ENCODE data around the gene HOXA5. TPM values are rescaled to one million over a fixed set of nuclear protein-coding genes. Genes with fewer than 3 reads are reported as not detected.

The HOXA5 gene
- total RNA-seq, 1 experiment from 2014 or later = 53.0 TPM

GRCh38 chr7:27163288-27164044, 20.0 kb upstream of the HOXA5 start:
- peak; percentile 46 for DNase-seq (ENCODE audit: low read depth)
- in situ Hi-C loops (cut with HindIII; ENCODE audit: low pct_unique_long_range_greater_than_20kb, low sequenced_read_pairs) = loop anchor here (5.0 kb wide), 1 partner anchor 36 kb away; no protein-coding TSS in a partner anchor

- in situ Hi-C loops (cut with HindIII; ENCODE audit: low pct_unique_long_range_greater_than_20kb, low sequenced_read_pairs) = loop anchor here (5.0 kb wide), 1 partner anchor 35 kb away; no protein-coding TSS in a partner anchor
- DNase-seq (ENCODE audit: low read depth) = peak; percentile 45
Observed at GRCh38 chr7:27162561-27163287, 19.2 kb upstream of the HOXA5 start.

DNA sequence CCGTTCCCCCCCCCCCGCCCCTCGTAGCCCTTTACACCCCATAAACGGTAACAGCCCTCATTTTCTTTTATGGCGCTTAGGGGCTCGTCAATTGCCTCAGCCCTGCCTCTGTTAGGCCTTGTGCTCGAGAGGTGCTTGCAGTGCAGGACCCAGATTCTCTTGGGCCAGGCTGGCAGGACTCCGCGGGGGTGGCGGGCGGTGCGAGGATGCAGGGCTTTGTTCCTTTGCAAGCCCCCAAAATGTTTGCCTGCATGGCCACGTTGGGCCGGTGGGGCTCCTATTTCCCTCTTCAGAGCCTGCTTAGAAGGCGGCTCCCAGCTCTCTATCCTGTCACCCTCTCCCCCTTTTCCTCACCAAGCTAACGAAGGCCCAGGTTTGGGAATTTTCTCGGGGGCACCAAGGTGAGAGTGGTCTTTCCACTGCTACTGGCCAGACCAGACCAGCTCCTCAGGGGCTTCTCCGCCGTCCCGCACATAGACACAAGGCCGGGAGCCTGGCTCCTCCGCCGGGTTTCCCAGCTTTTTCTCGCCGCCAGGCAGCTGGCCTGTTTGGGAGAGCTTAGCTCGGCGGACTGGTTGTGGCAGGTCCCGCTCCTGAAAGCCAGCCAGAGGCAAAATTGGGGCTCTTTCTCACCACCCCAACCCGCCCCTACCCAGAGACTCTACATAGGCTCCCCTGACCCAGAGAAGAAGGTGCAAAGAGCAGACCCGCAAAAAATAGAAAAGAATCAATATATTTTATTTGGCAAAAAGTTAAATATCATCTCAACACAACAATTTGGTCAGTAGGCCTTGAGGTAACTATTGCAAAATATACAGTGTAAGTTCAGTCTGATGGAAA, 18.5 kb upstream of the HOXA5 start:
- in situ Hi-C loops (cut with HindIII; ENCODE audit: low pct_unique_long_range_greater_than_20kb, low sequenced_read_pairs) = loop anchor here (5.0 kb wide), 1 partner anchor 35 kb away; no protein-coding TSS in a partner anchor

GRCh38 chr7:27161214-27161720, 17.8 kb upstream of the HOXA5 start:
- no peak for DNase-seq (ENCODE audit: low read depth)
- in situ Hi-C loops (cut with HindIII; ENCODE audit: low pct_unique_long_range_greater_than_20kb, low sequenced_read_pairs) = loop anchor here (5.0 kb wide), 1 partner anchor 34 kb away; no protein-coding TSS in a partner anchor

More for the DNA sequence above, 18.5 kb upstream of the HOXA5 start:
- DNase-seq (ENCODE audit: low read depth) = peak; percentile 62

DNA sequence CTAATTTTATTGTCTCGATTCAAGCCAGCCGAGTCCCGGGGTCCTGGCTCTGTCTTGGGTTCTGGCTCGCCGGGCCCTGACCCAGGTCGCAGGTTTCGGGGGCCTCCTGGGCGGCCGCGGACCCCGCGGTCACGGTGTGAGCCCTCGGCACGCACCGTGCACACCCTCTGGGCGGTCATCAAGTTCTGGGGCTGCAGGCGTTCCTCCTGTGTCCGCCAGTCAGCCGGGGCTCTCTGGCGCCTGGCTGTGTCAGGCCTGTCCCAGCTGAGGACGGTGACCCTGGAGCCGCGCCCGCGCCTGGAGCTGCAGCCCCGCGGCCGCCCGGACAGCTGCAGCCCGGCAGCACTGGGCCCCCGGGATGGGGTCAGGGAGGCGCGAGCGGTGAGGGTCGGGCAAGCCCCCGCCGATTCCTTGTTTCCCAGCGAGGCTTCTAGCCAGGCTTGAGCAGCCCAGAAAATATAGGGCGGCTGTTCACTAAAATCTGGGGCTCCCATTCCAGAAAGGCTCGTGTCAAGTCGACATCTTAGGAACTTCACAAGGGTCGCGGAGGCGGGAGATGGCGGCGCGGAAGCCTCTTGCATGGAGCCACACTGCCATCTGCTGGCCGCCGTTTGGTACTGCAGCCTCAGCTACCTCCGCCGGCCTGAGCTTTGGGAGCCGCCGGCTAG, 17.2 kb upstream of the HOXA5 start:
- DNase-seq (ENCODE audit: low read depth) = peak; percentile 84
- in situ Hi-C loops (cut with HindIII; ENCODE audit: low pct_unique_long_range_greater_than_20kb, low sequenced_read_pairs) = loop anchor here (5.0 kb wide), 1 partner anchor 33 kb away; no protein-coding TSS in a partner anchor

GRCh38 chr7:27160145-27160545, 16.7 kb upstream of the HOXA5 start:
- peak; percentile 22 for DNase-seq (ENCODE audit: low read depth)
- in situ Hi-C loops (cut with HindIII; ENCODE audit: low pct_unique_long_range_greater_than_20kb, low sequenced_read_pairs) = loop anchor here (5.0 kb wide), 1 partner anchor 33 kb away; no protein-coding TSS in a partner anchor

- in situ Hi-C loops (cut with HindIII; ENCODE audit: low pct_unique_long_range_greater_than_20kb, low sequenced_read_pairs) = loop anchor here (5.0 kb wide), 1 partner anchor 32 kb away; no protein-coding TSS in a partner anchor
Observed at GRCh38 chr7:27159266-27160144, 16.0 kb upstream of the HOXA5 start.

GRCh38 chr7:27158436-27159265, 15.2 kb upstream of the HOXA5 start:
- DNase-seq (ENCODE audit: low read depth) = no peak
- in situ Hi-C loops (cut with HindIII; ENCODE audit: low pct_unique_long_range_greater_than_20kb, low sequenced_read_pairs) = no loop called here

More at GRCh38 chr7:27159266-27160144, 16.0 kb upstream of the HOXA5 start:
- DNase-seq (ENCODE audit: low read depth) = no peak

DNA sequence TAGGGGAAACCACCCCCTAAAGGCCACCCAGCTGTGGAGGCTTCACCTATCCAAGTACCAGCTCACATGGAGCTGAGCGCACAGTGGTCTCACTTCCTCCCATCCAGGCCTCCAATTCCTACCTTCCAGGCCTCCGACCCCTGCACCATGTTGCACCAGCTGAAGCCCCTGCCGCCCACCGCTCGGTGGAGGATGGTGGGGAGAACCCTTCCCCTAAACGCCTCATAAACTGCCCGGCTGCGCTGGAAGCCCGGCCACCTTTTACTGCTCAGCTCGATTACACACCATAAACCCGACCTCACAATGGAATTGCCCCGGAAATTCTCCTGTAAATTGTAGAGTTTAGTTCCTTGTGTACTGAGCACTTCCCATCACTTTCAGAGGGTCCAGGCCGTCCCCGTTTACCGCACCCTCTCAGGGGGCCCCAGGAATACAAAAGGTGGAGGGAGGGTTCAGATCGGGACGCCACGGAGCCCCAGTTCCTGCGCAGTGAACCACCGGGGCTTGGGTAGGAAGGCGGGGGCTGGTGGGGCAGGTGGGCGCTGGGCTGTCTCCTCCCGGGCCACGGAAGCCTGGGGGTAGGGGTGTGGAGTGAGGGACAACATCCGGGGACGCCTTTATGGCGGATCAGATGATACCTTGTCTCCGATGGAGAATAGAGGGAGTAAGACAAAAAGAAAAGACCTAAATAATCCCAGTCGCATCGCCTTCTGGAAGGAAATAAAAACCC, 14.4 kb upstream of the HOXA5 start:
- DNase-seq (ENCODE audit: low read depth) = no peak
- in situ Hi-C loops (cut with HindIII; ENCODE audit: low pct_unique_long_range_greater_than_20kb, low sequenced_read_pairs) = no loop called here

DNA sequence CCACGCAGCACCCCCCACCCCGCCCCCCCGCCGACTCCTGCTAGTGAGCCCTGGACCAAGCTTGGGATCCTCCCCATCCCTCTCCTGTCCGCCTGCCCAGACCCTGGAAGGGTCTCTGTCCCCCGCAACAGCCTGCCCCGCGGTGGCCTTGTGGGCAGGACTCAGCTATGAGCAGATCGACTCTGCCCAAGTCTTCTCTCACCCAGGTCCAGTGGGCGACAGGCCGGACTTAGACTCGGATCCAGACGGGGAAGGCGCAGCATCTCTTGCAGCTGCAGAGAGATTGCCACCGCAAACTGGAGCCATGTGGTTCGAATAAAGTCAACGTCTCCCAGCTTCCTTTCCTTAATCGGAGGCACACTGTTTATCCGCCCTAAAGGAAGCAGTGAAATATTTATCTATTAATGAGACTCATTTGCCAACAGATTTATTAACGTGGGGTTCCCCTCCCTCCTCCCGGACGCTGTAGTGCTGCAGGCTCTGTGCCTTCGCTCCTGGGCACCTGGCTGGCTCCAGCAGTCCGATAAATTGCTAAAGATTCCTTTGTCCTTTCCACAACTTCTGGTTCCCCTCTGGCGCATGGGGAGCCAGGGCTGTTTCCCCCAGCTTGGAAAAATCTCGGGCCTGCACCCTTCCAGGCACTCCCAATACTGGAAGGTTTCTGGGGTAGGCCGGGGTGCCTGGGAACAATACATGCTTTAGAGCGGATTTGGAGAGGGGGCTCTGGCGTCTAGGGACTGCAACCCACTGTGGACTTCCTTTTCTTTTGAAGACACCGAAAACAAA, 13.6 kb upstream of the HOXA5 start:
- in situ Hi-C loops (cut with HindIII; ENCODE audit: low pct_unique_long_range_greater_than_20kb, low sequenced_read_pairs) = no loop called here
- no peak for DNase-seq (ENCODE audit: low read depth)

GRCh38 chr7:27156508-27156898, 13.0 kb upstream of the HOXA5 start, which contains the start of gene HOXA7:
Gene HOXA7 (minus strand): TSS chr7:27156675. CDS start chr7:27156545, 130 bp downstream.
- DNase-seq (ENCODE audit: low read depth) = peak; percentile 53

GRCh38 chr7:27155816-27156507, 12.5 kb upstream of the HOXA5 start:
- DNase-seq (ENCODE audit: low read depth) = peak; percentile 54
- in situ Hi-C loops (cut with HindIII; ENCODE audit: low pct_unique_long_range_greater_than_20kb, low sequenced_read_pairs) = no loop called here

More at GRCh38 chr7:27156508-27156898, 13.0 kb upstream of the HOXA5 start, which contains the start of gene HOXA7:
- in situ Hi-C loops (cut with HindIII; ENCODE audit: low pct_unique_long_range_greater_than_20kb, low sequenced_read_pairs) = no loop called here

DNA sequence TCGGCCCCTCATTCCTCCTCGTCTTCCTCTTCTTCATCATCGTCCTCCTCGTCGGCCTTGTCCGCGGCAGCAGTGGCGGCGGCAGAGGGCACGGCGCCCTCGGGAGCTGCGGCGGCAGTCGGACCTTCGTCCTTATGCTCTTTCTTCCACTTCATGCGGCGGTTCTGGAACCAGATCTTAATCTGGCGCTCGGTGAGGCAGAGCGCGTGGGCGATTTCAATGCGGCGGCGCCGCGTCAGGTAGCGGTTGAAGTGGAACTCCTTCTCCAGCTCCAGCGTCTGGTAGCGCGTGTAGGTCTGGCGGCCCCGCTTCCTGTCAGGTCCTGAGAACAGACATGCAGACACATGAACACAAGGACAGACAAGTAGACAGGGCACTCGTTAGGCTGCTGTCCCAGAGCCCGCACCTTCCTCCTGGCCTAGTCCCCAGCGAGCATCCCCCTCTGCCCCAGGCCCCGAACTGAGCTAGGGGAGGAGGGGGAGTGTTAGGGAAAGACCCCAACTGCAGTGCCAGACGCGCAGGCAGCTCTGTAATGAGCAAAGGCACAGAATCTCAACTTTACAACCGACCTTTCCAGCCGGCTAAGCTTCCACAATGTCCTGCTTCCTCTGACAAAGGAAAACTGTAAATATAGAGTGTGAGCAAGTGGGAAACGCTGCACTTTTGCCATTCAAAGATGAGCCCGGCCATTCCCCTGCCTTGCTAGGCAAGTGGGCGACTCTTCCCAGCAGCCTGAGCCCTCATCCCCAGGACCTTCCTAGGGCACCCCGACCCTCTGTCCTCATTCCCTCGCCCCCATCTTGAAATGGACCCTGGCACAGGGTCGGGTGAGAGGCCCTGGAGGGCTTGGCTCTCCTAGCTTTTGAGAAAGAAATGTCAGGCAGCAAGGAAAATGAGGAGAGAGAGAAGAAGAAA, 11.7 kb upstream of the HOXA5 start:
- DNase-seq (ENCODE audit: low read depth) = no peak

More for the DNA sequence above, 11.7 kb upstream of the HOXA5 start:
- in situ Hi-C loops (cut with HindIII; ENCODE audit: low pct_unique_long_range_greater_than_20kb, low sequenced_read_pairs) = no loop called here
